Measurements from ENCODE around the gene OSCAR. TPM values are rescaled to one million over a fixed set of nuclear protein-coding genes. Genes with fewer than 3 reads are reported as not detected.
A peak's percentile ranks its signal among the peaks of the same experiment; 100 is the strongest.
"Not testable (repeated sequence)": the region's sequence is repeated elsewhere in the genome, so short reads cannot be mapped to it uniquely, and the experiment has no call there.

OSCAR gene
- total RNA-seq, 4 donors from 2014 or later, result 0.29 to 3.0 (median 0.69) TPM; not detected in 1

- intact Hi-C loops (cut with DNase I; ENCODE audit: low total_unique reads) (no loop called here), in situ Hi-C loops (cut with MboI; ENCODE audit: low sequenced_read_pairs in 4 of 4) (loop anchor here in 1 of 4 donors (25.0 kb wide), 1 partner anchor 1006 kb away; the partner anchor contains the start of gene PPP1R12C)
- TF ChIP-seq POLR2A (IDR thresholded peaks at IDR 0.05) (no peak), CTCF (IDR thresholded peaks at IDR 0.05 in 4 of 5, conservative IDR thresholded peaks at IDR 0.05 in 1 of 5) (no peak)
- DNase-seq, result no peak
- no peak for ATAC-seq
- Histone ChIP-seq H3K27ac (no peak overlapping the region), H3K27me3 (no peaks in the 10 kb centered on the region), H3K9me3 (no peaks in the 10 kb centered on the region), H3K4me1 (peaks cover 10% of the 10 kb centered on the region in 2 donors), H3K36me3 (peaks cover 0 to 48% of the 10 kb centered on the region in 2 donors), H3K4me3 (no peak overlapping the region)
Measured at GRCh38 chr19:54106716-54107115, 6.1 kb upstream of the OSCAR start.

- in situ Hi-C loops (cut with MboI; ENCODE audit: low sequenced_read_pairs in 4 of 4) (loop anchor here in 1 of 4 donors (25.0 kb wide), 1 partner anchor 1007 kb away; the partner anchor contains the start of gene PPP1R12C), intact Hi-C loops (cut with DNase I; ENCODE audit: low total_unique reads) (no loop called here)
- ATAC-seq (no peak), DNase-seq (no peak)
- Histone ChIP-seq H3K27me3 (no peaks in the 10 kb centered on the region), H3K4me1 (peaks cover 10% of the 10 kb centered on the region in 2 donors), H3K27ac (no peak overlapping the region), H3K9me3 (no peaks in the 10 kb centered on the region), H3K4me3 (no peak overlapping the region), H3K36me3 (peaks cover 0 to 47% of the 10 kb centered on the region in 2 donors)
- TF ChIP-seq POLR2A (IDR thresholded peaks at IDR 0.05) (no peak), CTCF (IDR thresholded peaks at IDR 0.05 in 4 of 5, conservative IDR thresholded peaks at IDR 0.05 in 1 of 5) (no peak)
Measured at GRCh38 chr19:54105796-54106195, 5.2 kb upstream of the OSCAR start.

- DNase-seq (no peak), ATAC-seq (no peak)
- intact Hi-C loops (cut with DNase I; ENCODE audit: low total_unique reads), result loop anchor here (5.0 kb wide), 1 partner anchor 128 kb away; no protein-coding TSS in a partner anchor
- H3K27ac ChIP-seq, result no peak overlapping the region
- H3K9me3 ChIP-seq, result no peaks in the 10 kb centered on the region
- H3K27me3 ChIP-seq, result no peaks in the 10 kb centered on the region
- in situ Hi-C loops (cut with MboI; ENCODE audit: low sequenced_read_pairs in 4 of 4), result loop anchor here in 1 of 4 donors (25.0 kb wide), 1 partner anchor 1007 kb away; the partner anchor contains the start of gene PPP1R12C
- TF ChIP-seq CTCF (IDR thresholded peaks at IDR 0.05 in 4 of 5, conservative IDR thresholded peaks at IDR 0.05 in 1 of 5) (no peak), POLR2A (IDR thresholded peaks at IDR 0.05) (no peak)
- peaks cover 0 to 45% of the 10 kb centered on the region in 2 donors for H3K36me3 ChIP-seq
- no peak overlapping the region for H3K4me3 ChIP-seq
- peaks cover 10% of the 10 kb centered on the region in 2 donors for H3K4me1 ChIP-seq
Measured at GRCh38 chr19:54104998-54105715, 4.6 kb upstream of the OSCAR start.

DNA sequence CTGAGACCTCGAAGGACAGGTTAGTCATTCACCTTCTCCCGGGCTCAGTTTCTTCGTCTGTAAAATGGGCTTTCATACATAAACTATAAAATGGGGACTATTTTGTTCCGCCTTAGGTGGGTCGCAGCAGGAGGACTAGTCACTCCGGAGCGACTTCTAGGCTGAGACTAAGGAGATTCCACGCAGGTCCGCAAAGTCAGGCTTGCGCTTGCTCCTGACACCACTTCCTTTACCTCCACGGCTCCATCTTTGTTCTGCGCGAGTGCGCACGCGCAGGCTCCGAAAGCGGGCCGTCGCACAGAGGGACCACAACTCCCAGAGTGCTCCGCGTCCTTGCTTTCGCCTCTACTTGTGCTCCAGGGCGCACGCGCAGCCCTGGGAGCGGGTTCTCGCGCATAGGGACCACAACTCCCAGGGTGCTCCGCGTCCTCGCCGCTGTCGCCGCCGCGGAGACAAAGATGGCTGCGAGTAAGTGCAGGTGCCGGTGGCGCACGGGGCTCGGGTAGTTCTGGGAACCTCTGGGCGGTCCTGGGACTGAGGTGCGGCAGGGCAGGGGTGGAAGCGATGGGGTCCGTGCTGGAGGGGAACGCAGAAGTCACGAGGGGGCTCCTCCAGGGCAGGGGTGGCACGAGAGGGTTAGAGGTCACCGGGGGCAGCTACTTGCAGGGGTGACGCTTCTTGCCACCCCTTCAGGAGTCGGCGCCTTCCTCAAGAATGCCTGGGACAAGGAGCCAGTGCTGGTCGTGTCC, 2.0 kb upstream of the OSCAR start, which contains the start of gene NDUFA3:
Gene NDUFA3, plus strand, starts transcription at position 435 of the 749 bp plus-strand sequence. Its CDS starts 24 bp downstream, at position 459.
- ATAC-seq, result peak; percentile 99
- peaks cover 0 to 7% (median 0%) of the 10 kb centered on the region in 3 donors for H3K27me3 ChIP-seq
- DNase-seq, result peak; percentile 95 to 98
- in situ Hi-C loops (cut with MboI; ENCODE audit: low sequenced_read_pairs in 4 of 4) (loop anchor here in 1 of 4 donors (25.0 kb wide), 1 partner anchor 1010 kb away; the partner anchor contains the start of gene PPP1R12C), intact Hi-C loops (cut with DNase I; ENCODE audit: low total_unique reads) (loop anchor here (1.0 to 5.0 kb wide), 4 partner anchors 13 to 125 kb away; partner anchors contain the start of genes LENG1, PRPF31 and TFPT)
- peaks cover 0 to 20% of the 10 kb centered on the region in 2 donors for H3K36me3 ChIP-seq
- H3K9me3 ChIP-seq, result no peaks in the 10 kb centered on the region
- peak within 1 kb of the TSS; percentile 83 to 95 (median 89) for H3K27ac ChIP-seq
- peak; percentile 71 to 91 for TF ChIP-seq POLR2A (IDR thresholded peaks at IDR 0.05)
- TF ChIP-seq CTCF (IDR thresholded peaks at IDR 0.05 in 4 of 5, conservative IDR thresholded peaks at IDR 0.05 in 1 of 5), result no peak
- H3K4me1 ChIP-seq, result peaks cover 10% of the 10 kb centered on the region in 2 donors
- peak within 1 kb of the TSS; percentile 78 to 94 (median 90) for H3K4me3 ChIP-seq

GRCh38 chr19:54099903-54100255, 724 bp downstream of the OSCAR start:
- not testable (repeated sequence) for H3K27ac ChIP-seq, DNase-seq, H3K36me3 ChIP-seq, H3K4me3 ChIP-seq, H3K9me3 ChIP-seq, ATAC-seq
- H3K4me1 ChIP-seq, result peaks cover 10 to 16% of the 10 kb centered on the region in 2 donors
- intact Hi-C loops (cut with DNase I; ENCODE audit: low total_unique reads), result loop anchor here (5.0 kb wide), 1 partner anchor 123 kb away; no protein-coding TSS in a partner anchor
- peaks cover 0 to 29% (median 16%) of the 10 kb centered on the region in 3 donors for H3K27me3 ChIP-seq
- in situ Hi-C loops (cut with MboI; ENCODE audit: low sequenced_read_pairs in 4 of 4), result loop anchor here in 1 of 4 donors (25.0 kb wide), 1 partner anchor 1012 kb away; the partner anchor contains the start of gene PPP1R12C

Measured in gastrocnemius medialis (tissue), 4 donors.